Brain microvascular endothelial cell (primary cell): ENCODE data around the gene ZBTB11.

Source experiments
- DNase-seq: peaks from one replicate; pipeline ENCODE4 v3.0.0-alpha.2; 2020
- H3K27ac ChIP-seq: fragments of 250-450 bp; sonication (Bioruptor Pico); 2 replicates; pipeline ENCODE4 v1.5.1; 2020; ENCODE audit warnings: mild to moderate bottlenecking, moderate library complexity
- H3K27me3 ChIP-seq: fragments of 250-450 bp; sonication (Bioruptor Pico); replicated peaks from 2 replicates; pipeline ENCODE4 v1.5.1; 2020; ENCODE audit warnings: mild to moderate bottlenecking
- H3K36me3 ChIP-seq: fragments of 250-450 bp; sonication (Bioruptor Pico); replicated peaks from 2 replicates; pipeline ENCODE4 v1.5.1; 2020; ENCODE audit warnings: mild to moderate bottlenecking
- H3K4me3 ChIP-seq: 2 replicates; pipeline ENCODE4 v1.5.1; 2011; ENCODE audit warnings: low read depth, mild to moderate bottlenecking, control low read depth, low read length, moderate library complexity
- in situ Hi-C: cut with HindIII; loops from 2 replicates; pipeline ENCODE4 v1.10.0; 2017; ENCODE audit warnings: low sequenced_read_pairs, low pct_ligation_motif_present
- TF ChIP-seq, protein P1 (sequence below): IDR thresholded peaks from 2 replicates; pipeline ENCODE4 v1.5.1; 2011; ENCODE audit warnings: low read depth, mild to moderate bottlenecking, moderate library complexity, low read length, control low read depth, inconsistent platforms; ENCODE audit errors: missing control alignments

ZBTB11 gene

DNA sequence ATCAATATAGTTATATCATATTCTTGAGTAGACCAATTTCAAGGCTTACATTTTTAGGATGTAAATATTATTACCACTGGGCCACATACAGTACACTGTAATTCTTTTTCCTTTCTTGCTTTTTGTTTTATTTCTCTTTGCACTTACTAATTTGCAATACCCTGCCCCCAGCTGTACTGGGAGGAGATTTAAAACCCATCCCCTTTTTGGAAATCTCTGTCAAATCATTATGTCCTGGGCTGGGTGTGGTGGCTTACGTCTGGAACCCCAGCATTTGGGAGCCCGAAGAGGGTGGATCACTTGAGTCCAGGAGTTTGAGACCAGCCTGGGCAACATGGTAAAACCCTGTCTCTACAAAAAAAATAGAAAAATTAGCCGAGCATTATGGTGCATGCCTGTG, 16.2 kb downstream of the ZBTB11 start:
- H3K27ac ChIP-seq: no peak overlapping the region
- TF ChIP-seq, protein P1, sequence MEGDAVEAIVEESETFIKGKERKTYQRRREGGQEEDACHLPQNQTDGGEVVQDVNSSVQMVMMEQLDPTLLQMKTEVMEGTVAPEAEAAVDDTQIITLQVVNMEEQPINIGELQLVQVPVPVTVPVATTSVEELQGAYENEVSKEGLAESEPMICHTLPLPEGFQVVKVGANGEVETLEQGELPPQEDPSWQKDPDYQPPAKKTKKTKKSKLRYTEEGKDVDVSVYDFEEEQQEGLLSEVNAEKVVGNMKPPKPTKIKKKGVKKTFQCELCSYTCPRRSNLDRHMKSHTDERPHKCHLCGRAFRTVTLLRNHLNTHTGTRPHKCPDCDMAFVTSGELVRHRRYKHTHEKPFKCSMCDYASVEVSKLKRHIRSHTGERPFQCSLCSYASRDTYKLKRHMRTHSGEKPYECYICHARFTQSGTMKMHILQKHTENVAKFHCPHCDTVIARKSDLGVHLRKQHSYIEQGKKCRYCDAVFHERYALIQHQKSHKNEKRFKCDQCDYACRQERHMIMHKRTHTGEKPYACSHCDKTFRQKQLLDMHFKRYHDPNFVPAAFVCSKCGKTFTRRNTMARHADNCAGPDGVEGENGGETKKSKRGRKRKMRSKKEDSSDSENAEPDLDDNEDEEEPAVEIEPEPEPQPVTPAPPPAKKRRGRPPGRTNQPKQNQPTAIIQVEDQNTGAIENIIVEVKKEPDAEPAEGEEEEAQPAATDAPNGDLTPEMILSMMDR: no peak
- no peaks in the 10 kb centered on the region for H3K27me3 ChIP-seq
- H3K36me3 ChIP-seq: peaks cover 53% of the 10 kb centered on the region
- DNase-seq: no peak
- in situ Hi-C loops: no loop called here
- H3K4me3 ChIP-seq: no peak overlapping the region

DNA sequence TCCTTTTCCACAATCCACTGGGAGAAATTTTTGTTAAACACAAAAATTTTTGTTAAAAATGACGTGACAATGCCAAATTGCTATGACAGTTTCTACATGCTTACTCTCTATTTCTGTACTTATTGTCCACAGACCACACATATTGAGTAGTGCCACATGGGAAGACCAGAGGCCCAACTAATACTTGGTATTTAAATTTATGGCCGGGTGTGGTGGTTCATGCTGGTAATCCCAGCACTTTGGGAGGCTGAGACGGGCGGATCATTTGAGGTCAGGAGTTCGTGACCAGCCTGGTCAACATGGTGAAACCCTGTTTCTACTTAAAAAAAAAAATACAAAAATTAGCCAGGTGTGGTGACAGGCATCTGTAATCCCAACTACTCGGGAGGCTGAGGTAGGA, 20.3 kb downstream of the ZBTB11 start:
- TF ChIP-seq, protein P1: no peak
- Histone ChIP-seq H3K4me3 (no peak overlapping the region), H3K27ac (no peak overlapping the region), H3K36me3 (peaks cover 47% of the 10 kb centered on the region), H3K27me3 (no peaks in the 10 kb centered on the region)
- no peak for DNase-seq
- in situ Hi-C loops: no loop called here

- Histone ChIP-seq H3K36me3 (peaks cover 6% of the 10 kb centered on the region), H3K27ac (no peak overlapping the region), H3K4me3 (no peak overlapping the region), H3K27me3 (no peaks in the 10 kb centered on the region)
- no peak for DNase-seq
- in situ Hi-C loops: no loop called here
- TF ChIP-seq, protein P1: no peak
Measured at GRCh38 chr3:101646726-101647125, 30.2 kb downstream of the ZBTB11 start.

DNA sequence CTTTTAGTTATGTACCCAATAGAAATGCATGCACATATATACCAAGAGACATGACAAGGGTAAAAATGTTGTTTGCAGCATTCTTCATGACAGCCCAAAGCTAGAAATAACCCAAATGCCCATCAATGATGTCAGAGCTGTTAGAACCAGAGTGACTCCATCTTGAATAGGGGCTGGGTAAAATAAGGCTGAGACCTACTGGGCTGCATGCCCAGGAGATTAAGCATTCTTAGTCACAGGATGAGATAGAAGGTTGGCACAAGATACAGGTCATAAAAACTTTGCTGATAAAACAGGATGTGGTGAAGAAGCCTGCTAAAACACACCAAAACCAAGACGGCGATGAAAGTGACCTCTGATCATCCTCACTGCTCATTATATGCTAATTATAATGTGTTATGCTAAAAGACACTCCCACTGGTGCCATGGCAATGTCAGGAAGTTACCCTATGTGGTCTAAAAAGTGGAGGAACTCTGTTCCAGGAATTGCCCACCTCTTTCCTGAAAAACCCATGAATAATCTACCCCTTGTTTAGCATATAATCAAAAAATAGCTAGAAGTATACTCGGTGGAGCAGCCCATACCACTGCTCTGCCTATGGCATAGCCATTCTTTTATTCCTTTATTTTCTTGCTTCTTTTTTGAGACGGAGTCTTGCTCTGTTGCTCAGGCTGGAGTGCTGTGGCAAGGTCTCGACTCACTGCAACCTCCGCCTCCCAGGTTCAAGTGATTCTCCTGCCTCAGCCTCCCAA, 32.9 kb downstream of the ZBTB11 start:
- no peaks in the 10 kb centered on the region for H3K27me3 ChIP-seq
- TF ChIP-seq, protein P1: no peak
- DNase-seq: peak; percentile 44
- no peak overlapping the region for H3K4me3 ChIP-seq
- no peak overlapping the region for H3K27ac ChIP-seq
- in situ Hi-C loops: no loop called here
- no peaks in the 10 kb centered on the region for H3K36me3 ChIP-seq

DNA sequence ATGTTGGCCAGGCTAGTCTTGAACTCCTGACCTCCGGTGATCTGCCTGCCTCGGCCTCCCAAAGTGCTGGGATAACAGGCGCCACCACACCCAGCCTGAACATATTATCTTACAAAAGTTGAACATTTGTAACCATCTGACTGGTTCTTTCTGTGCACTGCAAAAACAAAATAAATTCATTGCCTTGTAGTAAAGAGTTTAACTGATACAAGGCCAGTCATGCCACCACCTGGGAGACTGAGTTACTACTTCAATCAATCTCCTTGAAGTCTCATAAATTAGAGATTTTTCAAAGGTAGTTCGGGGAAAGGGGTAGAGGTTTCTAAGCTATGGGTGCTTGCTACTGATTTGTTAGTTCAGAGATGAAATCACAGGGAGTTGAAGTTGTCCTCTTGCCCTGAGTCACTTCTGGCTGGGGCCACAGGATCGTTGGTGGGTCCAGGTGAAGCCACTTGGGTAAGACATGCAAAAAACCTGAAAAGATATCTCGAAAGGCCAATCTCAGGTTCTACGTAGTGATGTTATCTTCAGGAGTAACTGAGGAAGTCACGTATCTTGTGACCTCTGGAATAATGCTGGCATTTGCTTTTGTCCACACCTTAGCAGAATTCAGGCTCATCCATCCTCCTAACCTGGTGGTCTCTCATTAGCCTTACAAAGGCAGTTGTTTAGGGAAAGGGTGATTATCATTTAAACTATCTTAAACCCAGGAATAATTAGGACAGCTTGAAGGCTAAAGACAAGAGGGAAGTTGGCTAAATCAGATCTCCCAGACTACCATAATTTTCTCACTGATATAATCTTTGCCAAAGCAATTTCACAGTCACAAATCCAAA, 33.7 kb downstream of the ZBTB11 start:
- H3K27ac ChIP-seq: no peak overlapping the region
- DNase-seq: no peak
- TF ChIP-seq, protein P1: no peak
- no peaks in the 10 kb centered on the region for H3K27me3 ChIP-seq
- no peak overlapping the region for H3K4me3 ChIP-seq
- in situ Hi-C loops: no loop called here
- H3K36me3 ChIP-seq: no peaks in the 10 kb centered on the region
